NK-92 (cell line): ENCODE measurements around the gene NOL3.

ENCODE experiments used
- DNase-seq: peaks from one replicate; lab custom pipeline; 2025; ENCODE audit not compliant: unreplicated experiment; lab: John Stamatoyannopoulos, UW

The NOL3 gene

DNA sequence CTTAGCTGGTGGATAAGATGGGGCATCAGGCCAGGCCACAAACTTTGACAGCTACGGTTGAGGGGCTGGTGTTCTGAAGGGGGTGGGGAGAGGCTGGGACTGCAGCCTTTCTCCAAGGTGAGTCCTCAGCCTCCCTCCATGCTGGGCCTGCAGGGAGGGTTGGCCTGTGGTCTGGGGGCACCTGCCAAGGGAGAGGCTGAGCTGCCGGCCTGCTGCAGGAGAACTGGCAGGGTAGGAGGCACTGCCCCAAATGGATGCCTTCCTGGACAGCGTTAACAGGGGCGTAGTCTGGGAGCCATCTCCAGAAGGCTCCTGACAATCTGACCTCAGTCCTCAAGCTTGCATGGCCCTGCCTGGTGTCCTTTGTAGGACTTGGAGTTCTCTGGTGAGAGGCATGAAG, 33.7 kb downstream of the NOL3 start:
- no peak for DNase-seq

DNA sequence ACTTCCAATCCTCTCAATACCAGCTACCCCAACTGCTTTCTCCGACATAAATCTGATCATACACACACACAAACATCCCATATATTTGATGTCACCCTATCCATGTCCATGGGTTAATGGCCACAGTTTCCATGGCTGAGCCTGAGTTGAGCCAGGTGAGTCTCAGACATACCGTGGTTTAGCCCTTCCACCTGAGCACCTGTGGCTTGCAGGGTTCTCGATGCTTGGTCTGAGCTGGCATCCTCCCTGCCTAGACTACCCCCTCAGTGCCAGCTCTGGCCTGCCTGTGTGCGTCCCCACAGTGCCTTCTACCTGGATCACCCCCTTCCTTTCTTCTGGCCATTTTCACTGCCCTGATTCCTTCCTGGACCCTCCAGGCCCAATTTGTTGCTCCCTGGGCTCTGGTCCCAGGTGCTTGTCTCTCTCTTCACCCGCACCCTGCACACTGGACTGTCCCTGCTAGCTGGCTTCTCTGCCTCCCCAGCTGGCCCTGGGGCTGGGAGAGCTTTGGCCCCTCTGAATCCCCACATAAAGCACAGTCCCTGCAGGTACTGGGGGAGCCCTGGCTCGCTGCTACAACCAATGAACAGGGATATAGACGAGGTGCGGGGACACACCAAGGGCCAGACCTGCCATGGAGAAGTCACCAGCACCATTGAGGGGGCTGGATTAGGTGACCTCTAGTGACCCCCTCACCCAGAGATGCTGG, 35.9 kb downstream of the NOL3 start:
- no peak for DNase-seq

GRCh38 chr16:67206838-67207248, 36.5 kb downstream of the NOL3 start:
- no peak for DNase-seq

DNA sequence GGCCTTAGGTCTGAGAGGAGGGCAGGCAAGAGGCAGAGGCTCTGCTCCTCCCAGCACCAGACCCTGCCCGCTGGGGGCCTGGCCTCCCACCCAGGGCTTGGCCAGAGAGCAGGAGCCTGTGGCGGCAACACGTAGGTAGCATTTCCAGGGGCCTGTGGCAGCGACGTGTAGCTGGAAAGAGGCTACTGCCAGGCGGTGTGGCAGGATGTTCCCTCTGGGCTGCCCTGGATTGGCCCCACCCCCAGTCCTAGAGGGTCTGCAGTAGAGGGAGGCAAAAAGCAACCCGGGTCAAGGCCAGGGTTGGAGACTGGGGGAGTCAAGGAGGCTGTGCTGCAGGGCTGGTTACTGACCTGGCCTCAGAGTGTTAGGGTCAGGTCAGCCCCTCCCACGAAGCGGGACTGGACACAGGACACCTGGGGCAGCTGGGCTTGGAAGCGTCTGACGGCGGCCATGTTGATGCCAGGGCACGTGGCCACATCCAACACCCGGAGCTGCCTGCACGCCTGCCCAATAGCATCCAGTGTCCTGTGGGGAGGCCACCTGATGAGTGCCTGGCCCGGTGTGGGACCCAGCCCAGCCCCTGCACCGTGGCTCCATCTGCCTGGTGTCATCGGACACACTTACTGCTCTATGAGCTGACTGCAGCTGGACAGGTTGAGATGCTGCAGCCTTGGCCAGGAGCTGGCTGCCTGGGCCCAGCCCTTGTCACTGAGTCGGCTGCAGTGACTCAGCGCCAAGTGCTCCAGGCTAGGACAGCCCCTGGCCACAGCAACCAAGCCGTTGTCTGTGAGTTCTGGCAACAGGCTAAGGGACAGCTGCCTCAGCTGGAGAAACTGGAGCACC, 37.1 kb downstream of the NOL3 start:
- no peak for DNase-seq

DNA sequence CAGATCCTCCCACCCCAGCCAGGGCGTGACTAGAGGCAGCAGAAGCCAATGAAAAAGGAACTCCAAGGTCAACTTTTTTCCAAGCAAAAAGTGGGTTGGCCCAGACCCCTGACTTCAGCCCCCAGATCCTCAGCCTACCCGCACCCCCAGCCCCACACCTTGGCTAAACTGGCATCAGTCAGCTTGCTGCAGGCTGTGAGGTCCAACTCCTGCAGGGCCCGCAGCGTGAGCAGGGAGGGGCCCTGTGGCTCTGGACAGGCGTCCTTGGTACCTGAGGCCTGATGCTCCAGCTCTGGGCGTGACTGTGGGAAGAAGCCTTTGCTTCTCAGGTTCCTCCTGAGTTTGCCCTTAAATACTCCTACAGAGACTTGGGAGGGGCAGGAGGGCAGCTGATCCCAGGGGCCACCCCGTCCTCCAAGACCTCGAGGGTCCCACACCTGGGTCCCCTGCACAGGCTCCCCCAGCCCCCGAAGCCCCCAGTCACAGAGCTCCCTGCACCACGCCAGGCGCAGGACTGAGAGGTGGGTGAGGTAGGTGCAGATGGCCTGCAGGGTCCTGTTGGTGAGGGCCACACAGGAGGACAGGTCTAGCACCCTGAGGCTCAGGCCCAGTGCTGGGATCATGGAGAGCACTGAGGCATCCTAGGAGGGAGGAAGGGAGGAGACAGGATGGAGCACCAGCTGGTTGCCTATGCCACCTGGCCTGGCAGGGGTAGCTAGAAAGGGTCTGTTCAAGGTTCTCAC, 38.0 kb downstream of the NOL3 start:
- DNase-seq = no peak

DNA sequence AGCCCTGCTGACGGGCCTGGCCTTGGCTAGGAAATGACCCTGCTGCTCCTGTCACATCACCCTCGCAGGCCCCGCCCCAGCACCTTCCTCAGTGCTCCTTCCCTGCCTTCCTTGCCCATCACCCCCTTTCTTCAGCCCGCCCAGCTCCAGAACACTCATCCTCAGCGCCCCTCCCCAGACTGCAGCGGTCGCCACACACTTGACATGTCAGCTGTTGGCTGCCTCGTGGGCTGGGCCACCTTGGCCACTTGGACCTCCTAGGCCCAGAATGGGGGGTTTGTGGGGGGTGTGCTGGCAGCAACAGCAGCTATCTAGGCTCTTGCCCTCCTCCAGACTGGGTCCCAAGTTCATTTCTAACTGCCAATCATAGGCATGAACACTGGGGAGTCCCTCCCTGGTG, 39.2 kb downstream of the NOL3 start:
- no peak for DNase-seq

GRCh38 chr16:67210069-67210937, 40.0 kb downstream of the NOL3 start:
- DNase-seq = no peak

DNA sequence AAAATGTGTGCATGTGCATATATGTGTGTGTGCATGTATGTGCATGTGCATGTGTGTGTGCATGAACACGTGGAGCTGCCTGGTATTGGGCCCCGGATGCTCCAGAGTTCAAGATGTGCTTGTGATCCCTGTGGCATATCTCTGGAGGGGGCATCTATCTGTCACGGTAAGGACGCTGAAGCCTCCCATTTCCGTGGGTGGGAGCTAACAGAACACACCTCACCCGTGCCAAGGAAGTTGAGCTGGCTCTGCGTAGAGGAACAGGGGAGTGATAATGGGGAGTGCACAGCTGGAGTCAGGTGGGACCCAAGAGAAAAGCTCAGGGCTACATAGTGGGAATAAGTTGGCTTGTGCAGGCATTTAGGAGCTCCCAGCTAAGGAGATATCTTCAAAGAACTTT, 41.3 kb downstream of the NOL3 start:
- DNase-seq = no peak

- DNase-seq = no peak
These were observed 42.4 kb downstream of the NOL3 start for GRCh38 chr16:67212766-67213165.

DNA sequence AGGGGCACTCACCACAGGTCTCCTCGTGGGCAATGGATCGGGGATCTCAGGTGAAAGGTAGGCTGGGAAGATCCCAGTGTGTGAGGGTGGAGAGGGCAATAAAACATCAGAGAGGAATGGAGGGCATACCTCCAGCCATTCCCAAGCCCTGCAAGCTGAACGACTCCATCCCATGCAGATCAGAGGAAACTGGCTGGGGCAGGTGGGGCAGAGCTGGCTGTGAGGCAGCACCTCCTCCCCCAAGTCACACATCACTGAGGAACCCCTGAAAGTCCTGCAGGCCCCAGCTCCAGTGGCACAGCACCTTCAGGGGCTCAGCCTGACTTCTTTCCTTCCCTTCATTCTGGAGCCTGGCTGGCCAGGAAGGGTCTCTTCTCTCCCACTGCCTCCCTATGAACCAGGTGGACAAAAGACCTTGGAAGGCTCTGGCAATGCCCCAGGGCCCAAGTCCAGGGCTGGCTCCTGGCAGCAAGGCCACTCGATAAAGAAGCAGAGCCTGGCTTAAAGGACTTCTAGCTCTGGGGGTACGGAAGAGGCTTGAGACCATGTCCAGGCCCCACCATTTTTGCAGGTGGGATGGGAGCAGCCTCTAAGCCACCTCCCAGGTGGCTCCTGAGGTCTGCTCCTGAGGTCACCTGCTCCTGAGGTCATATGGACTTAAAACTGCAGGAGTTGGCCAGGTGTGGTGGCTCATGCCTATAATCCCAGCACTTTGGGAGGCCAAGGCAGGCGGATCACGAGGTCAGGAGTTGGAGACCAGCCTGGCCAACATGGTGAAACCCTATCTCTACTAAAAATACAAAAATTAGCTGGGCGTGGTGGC, 43.1 kb downstream of the NOL3 start:
- no peak for DNase-seq

GRCh38 chr16:67215706-67216105, 45.4 kb downstream of the NOL3 start:
- no peak for DNase-seq

DNA sequence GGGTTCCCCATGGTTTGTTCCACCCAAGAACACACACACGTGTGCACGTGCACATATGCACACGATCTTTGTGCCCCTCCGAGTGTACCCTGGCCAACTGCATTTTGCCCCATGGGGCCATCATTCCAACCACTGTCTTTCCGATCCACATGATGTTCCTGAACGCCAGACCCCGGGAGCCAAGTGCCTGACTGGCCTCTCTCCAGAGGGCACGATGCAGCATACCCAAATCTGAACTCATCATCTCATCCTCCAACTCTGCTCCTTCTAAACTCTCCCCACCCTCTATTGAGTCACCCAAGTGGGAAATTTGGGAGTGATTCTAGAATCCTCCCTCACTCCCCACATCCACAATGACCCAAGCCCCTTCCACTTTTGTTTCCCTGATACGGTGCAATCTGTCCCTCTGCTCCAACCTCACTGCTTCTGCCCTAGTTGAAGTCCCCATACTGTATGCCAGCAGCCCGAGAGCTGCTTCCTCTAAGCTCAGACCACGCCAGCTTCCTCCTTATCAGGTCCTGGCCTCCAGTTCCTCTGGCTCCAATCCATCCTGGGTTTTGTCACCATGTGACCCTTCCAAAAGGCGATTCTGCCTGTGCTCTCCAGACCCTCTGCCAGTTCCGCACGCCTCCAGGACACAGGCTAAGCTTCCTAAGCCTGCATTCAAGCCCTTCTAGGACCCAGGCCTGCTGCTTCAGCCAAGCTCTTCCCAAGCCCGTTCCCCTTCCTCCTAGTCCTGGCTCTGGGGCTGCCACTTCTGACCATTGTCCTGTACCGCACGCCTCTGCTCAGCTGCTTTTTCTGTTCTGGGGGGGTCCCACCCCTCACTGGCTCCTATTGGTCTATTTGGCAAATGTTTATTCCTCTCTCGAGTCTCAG, 46.5 kb downstream of the NOL3 start:
- no peak for DNase-seq

- no peak for DNase-seq
These were observed 53.7 kb downstream of the NOL3 start for GRCh38 chr16:67223992-67224391.
